ENCODE results near the gene FNTB.

The FNTB gene

DNA sequence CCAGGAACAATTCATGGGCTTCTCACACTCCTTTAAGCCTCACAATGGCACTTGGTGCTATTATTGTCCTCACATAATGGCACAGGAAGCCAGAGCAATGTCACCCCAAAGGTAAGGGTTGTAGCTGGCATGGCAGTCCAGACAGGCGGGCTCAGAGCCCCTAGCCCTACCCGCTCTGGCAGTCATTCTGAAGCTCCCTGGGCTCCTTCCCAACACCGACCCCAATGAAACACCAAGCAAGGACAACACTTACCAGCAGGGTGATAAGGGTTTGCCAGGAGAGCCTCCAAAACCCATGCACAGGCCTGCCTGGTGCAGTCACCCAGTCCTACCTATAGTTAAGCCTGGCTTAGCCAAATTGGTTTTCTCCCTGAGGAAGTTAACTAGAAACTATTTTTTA is 84.8 kb downstream of the FNTB start:
- H3K27me3 ChIP-seq (ENCODE audit: insufficient read depth, low read length) = no peaks in the 10 kb centered on the region
- WGBS (ENCODE audit: extremely low coverage, insufficient coverage, insufficient read length) = no CpG with 5 or more reads among the region's 3 CpGs
- H3K4me1 ChIP-seq (ENCODE audit: control insufficient read depth in 1 of 2, insufficient read depth in 2 of 2, low read length in 2 of 2) = no peaks in the 10 kb centered on the region
- H3K14ac ChIP-seq (ENCODE audit: low read length) = no peak overlapping the region
- no peak overlapping the region for H4K8ac ChIP-seq (ENCODE audit: low read depth, low read length)
- peaks cover 28 to 35% of the 10 kb centered on the region in 2 experiments for H3K36me3 ChIP-seq (ENCODE audit: control insufficient read depth in 1 of 2, insufficient read depth in 2 of 2, low read length in 2 of 2)
- H3K79me1 ChIP-seq (ENCODE audit: low read length) = no peaks in the 10 kb centered on the region
- no peak overlapping the region for H3K23ac ChIP-seq (ENCODE audit: low read length)
- no peak overlapping the region for H2BK12ac ChIP-seq (ENCODE audit: low read length)
- no peak overlapping the region for H2BK5ac ChIP-seq (ENCODE audit: low read depth, low read length, poor library complexity)
- no peak overlapping the region for H2BK120ac ChIP-seq (ENCODE audit: insufficient read depth, low read length, poor library complexity)
- H3K79me2 ChIP-seq (ENCODE audit: control insufficient read depth, insufficient read depth, low read length, poor library complexity) = peaks cover 1% of the 10 kb centered on the region
- H4K12ac ChIP-seq (ENCODE audit: low read depth, low read length) = no peak overlapping the region
- H3K9ac ChIP-seq (ENCODE audit: low read length) = no peak overlapping the region
- no peak overlapping the region for H3K27ac ChIP-seq (ENCODE audit: low read depth, low read length)
- H4K91ac ChIP-seq (ENCODE audit: low read depth, low read length) = no peak overlapping the region
- H3K4ac ChIP-seq (ENCODE audit: low read depth, low read length) = no peak overlapping the region
- no peak for DNase-seq
- peaks cover 1% of the 10 kb centered on the region for H3K9me3 ChIP-seq (ENCODE audit: insufficient read depth, low read depth, low read length)
- H2AFZ ChIP-seq (ENCODE audit: insufficient read depth, low read length, poor library complexity) = no peak overlapping the region
- no peak overlapping the region for H3K18ac ChIP-seq (ENCODE audit: low read length)
- no peak overlapping the region for H3K4me3 ChIP-seq (ENCODE audit: low read depth, low read length)
- H2AK5ac ChIP-seq (ENCODE audit: low read length) = no peak overlapping the region
- no peak overlapping the region for H3K4me2 ChIP-seq (ENCODE audit: low read length)

GRCh38 chr14:65072256-65072655 is 85.6 kb downstream of the FNTB start:
- no peaks in the 10 kb centered on the region for H3K4me1 ChIP-seq (ENCODE audit: control insufficient read depth in 1 of 2, insufficient read depth in 2 of 2, low read length in 2 of 2)
- H3K9ac ChIP-seq (ENCODE audit: low read length) = no peak overlapping the region
- DNase-seq = no peak
- no peaks in the 10 kb centered on the region for H3K27me3 ChIP-seq (ENCODE audit: insufficient read depth, low read length)
- H2AK5ac ChIP-seq (ENCODE audit: low read length) = no peak overlapping the region
- no peak overlapping the region for H4K8ac ChIP-seq (ENCODE audit: low read depth, low read length)
- H2BK120ac ChIP-seq (ENCODE audit: insufficient read depth, low read length, poor library complexity) = peak overlapping the region; percentile 2
- no peak overlapping the region for H3K4ac ChIP-seq (ENCODE audit: low read depth, low read length)
- no peak overlapping the region for H3K4me3 ChIP-seq (ENCODE audit: low read depth, low read length)
- no peak overlapping the region for H4K91ac ChIP-seq (ENCODE audit: low read depth, low read length)
- peaks cover 1% of the 10 kb centered on the region for H3K9me3 ChIP-seq (ENCODE audit: insufficient read depth, low read depth, low read length)
- H2BK5ac ChIP-seq (ENCODE audit: low read depth, low read length, poor library complexity) = no peak overlapping the region
- no peak overlapping the region for H4K12ac ChIP-seq (ENCODE audit: low read depth, low read length)
- no peak overlapping the region for H3K4me2 ChIP-seq (ENCODE audit: low read length)
- H3K23ac ChIP-seq (ENCODE audit: low read length) = no peak overlapping the region
- H3K18ac ChIP-seq (ENCODE audit: low read length) = no peak overlapping the region
- no peaks in the 10 kb centered on the region for H3K79me1 ChIP-seq (ENCODE audit: low read length)
- no peak overlapping the region for H3K14ac ChIP-seq (ENCODE audit: low read length)
- H2AFZ ChIP-seq (ENCODE audit: insufficient read depth, low read length, poor library complexity) = no peak overlapping the region
- WGBS (ENCODE audit: extremely low coverage, insufficient coverage, insufficient read length) = no CpG with 5 or more reads among the region's 6 CpGs
- peaks cover 1% of the 10 kb centered on the region for H3K79me2 ChIP-seq (ENCODE audit: control insufficient read depth, insufficient read depth, low read length, poor library complexity)
- H3K36me3 ChIP-seq (ENCODE audit: control insufficient read depth in 1 of 2, insufficient read depth in 2 of 2, low read length in 2 of 2) = peaks cover 34 to 40% of the 10 kb centered on the region in 2 experiments
- H2BK12ac ChIP-seq (ENCODE audit: low read length) = no peak overlapping the region
- no peak overlapping the region for H3K27ac ChIP-seq (ENCODE audit: low read depth, low read length)

- Histone ChIP-seq H3K4me1 (ENCODE audit: control insufficient read depth in 1 of 2, insufficient read depth in 2 of 2, low read length in 2 of 2) (no peaks in the 10 kb centered on the region), H4K91ac (ENCODE audit: low read depth, low read length) (no peak overlapping the region), H4K12ac (ENCODE audit: low read depth, low read length) (no peak overlapping the region), H3K9ac (ENCODE audit: low read length) (no peak overlapping the region), H3K27ac (ENCODE audit: low read depth, low read length) (no peak overlapping the region), H3K79me2 (ENCODE audit: control insufficient read depth, insufficient read depth, low read length, poor library complexity) (peaks cover 1% of the 10 kb centered on the region), H2BK5ac (ENCODE audit: low read depth, low read length, poor library complexity) (no peak overlapping the region), H3K23ac (ENCODE audit: low read length) (no peak overlapping the region), H3K4me3 (ENCODE audit: low read depth, low read length) (no peak overlapping the region), H4K8ac (ENCODE audit: low read depth, low read length) (no peak overlapping the region), H2BK12ac (ENCODE audit: low read length) (no peak overlapping the region), H3K18ac (ENCODE audit: low read length) (no peak overlapping the region), H2BK120ac (ENCODE audit: insufficient read depth, low read length, poor library complexity) (no peak overlapping the region), H3K4me2 (ENCODE audit: low read length) (no peak overlapping the region), H3K9me3 (ENCODE audit: insufficient read depth, low read depth, low read length) (peaks cover 1% of the 10 kb centered on the region), H3K79me1 (ENCODE audit: low read length) (no peaks in the 10 kb centered on the region), H2AK5ac (ENCODE audit: low read length) (no peak overlapping the region), H3K4ac (ENCODE audit: low read depth, low read length) (no peak overlapping the region), H3K36me3 (ENCODE audit: control insufficient read depth in 1 of 2, insufficient read depth in 2 of 2, low read length in 2 of 2) (peaks cover 41 to 47% of the 10 kb centered on the region in 2 experiments), H2AFZ (ENCODE audit: insufficient read depth, low read length, poor library complexity) (no peak overlapping the region), H3K14ac (ENCODE audit: low read length) (no peak overlapping the region), H3K27me3 (ENCODE audit: insufficient read depth, low read length) (no peaks in the 10 kb centered on the region)
- WGBS (ENCODE audit: extremely low coverage, insufficient coverage, insufficient read length) = no CpG with 5 or more reads among the region's 1 CpG
- no peak for DNase-seq
Measured at GRCh38 chr14:65072937-65073336, 86.2 kb downstream of the FNTB start.

DNA sequence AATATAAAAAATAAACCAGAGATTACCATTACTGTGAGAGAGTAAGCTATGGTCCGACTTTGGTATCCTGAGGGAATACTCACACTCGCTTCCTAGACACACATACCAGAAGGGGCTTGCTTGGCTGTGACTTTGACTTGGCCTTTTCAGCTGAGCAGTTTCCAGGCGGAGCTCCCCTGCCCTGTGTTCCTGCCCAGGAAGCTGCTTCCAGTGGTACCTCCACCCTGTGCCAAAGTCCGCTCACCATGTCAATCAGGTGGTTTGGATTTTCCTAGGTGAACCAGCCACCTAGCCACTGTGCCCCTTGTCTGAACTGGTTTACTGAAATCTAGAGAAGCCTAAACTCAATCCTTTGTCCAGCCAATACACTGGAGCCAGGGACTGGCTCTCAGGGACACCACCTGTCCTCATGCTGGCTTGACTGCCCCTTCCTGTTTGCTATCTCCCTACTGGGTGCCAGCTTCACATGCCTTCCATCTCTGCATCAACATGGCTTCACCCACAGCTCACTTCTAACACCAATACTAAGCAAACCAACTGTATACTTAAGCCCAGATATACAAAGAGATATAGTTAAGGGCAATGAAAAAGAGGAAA is 87.0 kb downstream of the FNTB start:
- H3K79me1 ChIP-seq (ENCODE audit: low read length) = no peaks in the 10 kb centered on the region
- H2AK5ac ChIP-seq (ENCODE audit: low read length) = no peak overlapping the region
- H3K79me2 ChIP-seq (ENCODE audit: control insufficient read depth, insufficient read depth, low read length, poor library complexity) = peaks cover 1% of the 10 kb centered on the region
- no peak overlapping the region for H4K12ac ChIP-seq (ENCODE audit: low read depth, low read length)
- no CpG with 5 or more reads among the region's 4 CpGs for WGBS (ENCODE audit: extremely low coverage, insufficient coverage, insufficient read length)
- no peak overlapping the region for H3K9ac ChIP-seq (ENCODE audit: low read length)
- H3K9me3 ChIP-seq (ENCODE audit: insufficient read depth, low read depth, low read length) = peaks cover 1% of the 10 kb centered on the region
- no peak overlapping the region for H3K4ac ChIP-seq (ENCODE audit: low read depth, low read length)
- no peak overlapping the region for H3K23ac ChIP-seq (ENCODE audit: low read length)
- no peak overlapping the region for H3K4me2 ChIP-seq (ENCODE audit: low read length)
- no peak overlapping the region for H4K91ac ChIP-seq (ENCODE audit: low read depth, low read length)
- H3K4me1 ChIP-seq (ENCODE audit: control insufficient read depth in 1 of 2, insufficient read depth in 2 of 2, low read length in 2 of 2) = no peaks in the 10 kb centered on the region
- H3K14ac ChIP-seq (ENCODE audit: low read length) = no peak overlapping the region
- DNase-seq = no peak
- no peak overlapping the region for H2BK120ac ChIP-seq (ENCODE audit: insufficient read depth, low read length, poor library complexity)
- H3K27me3 ChIP-seq (ENCODE audit: insufficient read depth, low read length) = no peaks in the 10 kb centered on the region
- no peak overlapping the region for H2BK12ac ChIP-seq (ENCODE audit: low read length)
- H3K18ac ChIP-seq (ENCODE audit: low read length) = no peak overlapping the region
- H2AFZ ChIP-seq (ENCODE audit: insufficient read depth, low read length, poor library complexity) = no peak overlapping the region
- no peak overlapping the region for H4K8ac ChIP-seq (ENCODE audit: low read depth, low read length)
- no peak overlapping the region for H3K4me3 ChIP-seq (ENCODE audit: low read depth, low read length)
- H3K36me3 ChIP-seq (ENCODE audit: control insufficient read depth in 1 of 2, insufficient read depth in 2 of 2, low read length in 2 of 2) = peaks cover 41 to 49% of the 10 kb centered on the region in 2 experiments
- no peak overlapping the region for H3K27ac ChIP-seq (ENCODE audit: low read depth, low read length)
- H2BK5ac ChIP-seq (ENCODE audit: low read depth, low read length, poor library complexity) = no peak overlapping the region

Data from trophoblast cell (in vitro differentiated cells and primary cell).